ENCODE results near the gene EMILIN1. TPM values are rescaled to one million over a fixed set of nuclear protein-coding genes. Genes with fewer than 3 reads are reported as not detected.

EMILIN1 gene
- total RNA-seq, 4 donors from 2014 or later: 3.6 to 17.9 (median 7.9) TPM

DNA sequence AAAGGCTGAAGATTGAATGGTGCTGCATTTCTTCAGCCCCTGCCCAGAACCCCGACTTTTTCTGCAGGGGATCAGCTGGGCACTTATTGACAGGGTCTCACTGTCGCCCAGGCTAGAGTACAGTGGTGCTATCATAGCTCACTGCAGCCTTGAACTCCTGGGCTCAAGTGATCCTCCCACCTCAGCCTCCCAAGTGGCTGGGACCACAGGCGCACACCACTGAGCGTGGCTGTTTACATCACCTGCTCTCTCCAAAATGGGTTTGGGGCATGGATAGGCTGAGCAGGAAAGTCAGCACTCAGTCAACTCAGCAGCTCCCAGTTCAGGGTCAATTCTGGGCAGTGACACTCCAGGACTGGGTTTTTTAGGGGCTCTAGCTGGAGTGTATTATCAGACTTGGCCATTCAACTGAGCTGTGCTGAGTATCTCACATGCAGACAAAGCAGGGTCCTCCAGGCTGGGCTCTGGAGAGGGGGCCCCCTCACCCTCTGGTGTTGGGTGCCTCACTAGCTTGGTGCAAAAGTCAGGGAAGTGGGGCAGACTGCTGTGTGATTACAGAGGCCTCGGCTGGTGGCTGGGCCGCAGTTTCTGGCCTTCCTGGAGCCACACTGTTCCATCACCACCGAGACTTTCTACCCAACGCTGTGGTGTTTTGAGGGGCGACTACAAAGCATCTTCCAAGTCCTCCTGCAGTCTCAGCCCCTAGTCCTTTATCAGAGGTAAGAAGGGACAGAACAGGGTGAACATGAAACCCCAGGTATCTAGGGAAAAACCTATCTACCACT, 49.7 kb downstream of the EMILIN1 start:
- DNase-seq (ENCODE audit: low spot score in 2 of 2): no peak
- intact Hi-C loops (cut with DNase I; ENCODE audit: low total_unique reads): no loop called here
- WGBS, 2 donors: 83 to 88% methylated on average over 8 to 9 of the region's 9 CpGs
- H3K4me3 ChIP-seq (ENCODE audit: low read depth, poor library complexity, severe bottlenecking): no peak overlapping the region
- TF ChIP-seq POLR2A (IDR thresholded peaks at IDR 0.05): no peak
- TF ChIP-seq, protein P1, sequence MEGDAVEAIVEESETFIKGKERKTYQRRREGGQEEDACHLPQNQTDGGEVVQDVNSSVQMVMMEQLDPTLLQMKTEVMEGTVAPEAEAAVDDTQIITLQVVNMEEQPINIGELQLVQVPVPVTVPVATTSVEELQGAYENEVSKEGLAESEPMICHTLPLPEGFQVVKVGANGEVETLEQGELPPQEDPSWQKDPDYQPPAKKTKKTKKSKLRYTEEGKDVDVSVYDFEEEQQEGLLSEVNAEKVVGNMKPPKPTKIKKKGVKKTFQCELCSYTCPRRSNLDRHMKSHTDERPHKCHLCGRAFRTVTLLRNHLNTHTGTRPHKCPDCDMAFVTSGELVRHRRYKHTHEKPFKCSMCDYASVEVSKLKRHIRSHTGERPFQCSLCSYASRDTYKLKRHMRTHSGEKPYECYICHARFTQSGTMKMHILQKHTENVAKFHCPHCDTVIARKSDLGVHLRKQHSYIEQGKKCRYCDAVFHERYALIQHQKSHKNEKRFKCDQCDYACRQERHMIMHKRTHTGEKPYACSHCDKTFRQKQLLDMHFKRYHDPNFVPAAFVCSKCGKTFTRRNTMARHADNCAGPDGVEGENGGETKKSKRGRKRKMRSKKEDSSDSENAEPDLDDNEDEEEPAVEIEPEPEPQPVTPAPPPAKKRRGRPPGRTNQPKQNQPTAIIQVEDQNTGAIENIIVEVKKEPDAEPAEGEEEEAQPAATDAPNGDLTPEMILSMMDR (IDR thresholded peaks at IDR 0.05): no peak

DNA sequence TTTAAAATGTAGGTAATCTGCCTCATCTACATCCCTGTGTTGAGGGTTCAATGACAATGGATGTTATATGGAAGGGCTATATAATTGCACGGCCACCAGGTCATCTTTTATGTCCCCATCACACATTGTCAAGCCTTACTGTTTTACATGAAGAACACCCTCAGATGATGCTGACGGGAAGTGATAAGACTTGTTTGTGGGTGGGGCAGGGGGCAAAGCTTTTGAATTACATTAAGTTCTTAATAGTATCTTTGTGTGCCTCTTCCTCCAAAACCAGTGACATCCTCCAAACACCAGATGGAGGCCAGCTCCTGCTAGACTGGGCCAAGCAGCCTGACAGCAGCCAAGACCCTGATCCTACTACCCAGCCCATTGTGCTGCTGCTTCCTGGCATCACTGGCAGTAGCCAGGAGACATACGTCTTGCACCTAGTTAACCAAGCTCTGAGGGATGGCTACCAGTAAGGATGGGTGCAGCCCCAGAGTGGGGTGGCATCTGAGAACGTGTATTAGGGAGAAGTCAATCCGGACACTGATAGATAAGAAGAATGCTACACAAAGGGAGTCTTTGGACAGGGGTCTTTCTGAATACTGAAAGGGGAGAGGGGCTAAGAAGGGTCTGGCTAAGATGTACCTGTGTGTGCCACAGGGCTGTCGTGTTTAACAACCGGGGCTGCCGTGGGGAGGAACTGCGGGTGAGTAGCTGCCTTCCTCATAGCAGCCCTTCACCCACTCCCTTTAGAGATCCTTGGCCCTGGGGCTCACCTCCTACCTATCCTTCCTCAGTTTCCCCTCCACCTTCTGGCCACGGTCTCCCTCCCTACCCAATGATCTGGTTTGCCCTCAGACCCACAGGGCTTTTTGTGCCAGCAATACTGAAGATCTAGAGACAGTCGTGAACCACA, 50.5 kb downstream of the EMILIN1 start:
- 76 to 77% methylated on average over 11 of the region's 11 CpGs for WGBS, 2 donors
- H3K4me3 ChIP-seq (ENCODE audit: low read depth, poor library complexity, severe bottlenecking): no peak overlapping the region
- TF ChIP-seq, protein P1 (IDR thresholded peaks at IDR 0.05): no peak
- no peak for TF ChIP-seq POLR2A (IDR thresholded peaks at IDR 0.05)
- intact Hi-C loops (cut with DNase I; ENCODE audit: low total_unique reads): no loop called here
- no peak for DNase-seq (ENCODE audit: low spot score in 2 of 2)

DNA sequence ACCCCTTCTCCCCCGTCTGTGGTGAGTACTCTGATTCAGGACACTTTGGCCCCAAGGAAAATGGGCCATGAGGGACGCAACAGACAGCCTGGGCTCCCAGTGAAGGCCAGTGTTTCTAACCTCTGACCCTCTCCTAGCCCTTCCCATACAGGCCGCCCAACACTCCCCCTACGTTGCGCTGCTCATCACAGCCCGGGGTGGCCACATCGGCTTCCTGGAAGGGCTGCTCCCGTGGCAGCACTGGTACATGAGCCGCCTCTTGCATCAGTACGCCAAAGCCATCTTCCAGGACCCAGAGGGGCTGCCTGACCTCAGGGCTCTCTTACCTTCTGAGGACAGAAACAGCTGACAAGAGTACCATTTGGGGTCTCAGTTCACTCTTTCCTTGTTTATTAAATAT, 52.0 kb downstream of the EMILIN1 start:
- 86 to 94% methylated on average over 10 of the region's 10 CpGs for WGBS, 2 donors
- DNase-seq (ENCODE audit: low spot score in 2 of 2): no peak
- H3K4me3 ChIP-seq (ENCODE audit: low read depth, poor library complexity, severe bottlenecking): no peak overlapping the region
- TF ChIP-seq, protein P1 (IDR thresholded peaks at IDR 0.05): no peak
- no peak for TF ChIP-seq POLR2A (IDR thresholded peaks at IDR 0.05)
- intact Hi-C loops (cut with DNase I; ENCODE audit: low total_unique reads): no loop called here

DNA sequence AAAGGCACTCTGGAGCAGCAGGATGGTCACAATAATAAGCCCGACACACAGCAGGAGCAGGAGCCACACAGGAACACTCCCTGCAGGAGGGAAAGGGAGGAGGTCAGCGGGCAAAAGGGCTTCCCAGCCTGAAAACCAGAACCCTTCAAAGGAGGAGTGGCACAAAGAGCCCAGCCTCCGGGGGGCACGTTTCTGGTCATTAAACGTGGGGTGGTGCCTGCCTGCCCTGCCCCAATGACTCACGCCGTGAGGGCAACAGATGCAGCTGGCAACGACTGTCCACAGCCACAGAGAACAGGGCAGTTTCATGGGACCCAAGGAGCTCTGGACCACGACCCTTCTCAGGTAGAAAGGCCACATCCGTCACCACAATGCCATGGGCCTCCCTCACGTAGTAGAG, 53.0 kb downstream of the EMILIN1 start:
- no peak for TF ChIP-seq POLR2A (IDR thresholded peaks at IDR 0.05)
- TF ChIP-seq, protein P1 (IDR thresholded peaks at IDR 0.05): no peak
- no peak for DNase-seq (ENCODE audit: low spot score in 2 of 2)
- H3K4me3 ChIP-seq (ENCODE audit: low read depth, poor library complexity, severe bottlenecking): no peak overlapping the region
- intact Hi-C loops (cut with DNase I; ENCODE audit: low total_unique reads): no loop called here
- WGBS, 2 donors: 74 to 89% methylated on average over 11 of the region's 11 CpGs

DNA sequence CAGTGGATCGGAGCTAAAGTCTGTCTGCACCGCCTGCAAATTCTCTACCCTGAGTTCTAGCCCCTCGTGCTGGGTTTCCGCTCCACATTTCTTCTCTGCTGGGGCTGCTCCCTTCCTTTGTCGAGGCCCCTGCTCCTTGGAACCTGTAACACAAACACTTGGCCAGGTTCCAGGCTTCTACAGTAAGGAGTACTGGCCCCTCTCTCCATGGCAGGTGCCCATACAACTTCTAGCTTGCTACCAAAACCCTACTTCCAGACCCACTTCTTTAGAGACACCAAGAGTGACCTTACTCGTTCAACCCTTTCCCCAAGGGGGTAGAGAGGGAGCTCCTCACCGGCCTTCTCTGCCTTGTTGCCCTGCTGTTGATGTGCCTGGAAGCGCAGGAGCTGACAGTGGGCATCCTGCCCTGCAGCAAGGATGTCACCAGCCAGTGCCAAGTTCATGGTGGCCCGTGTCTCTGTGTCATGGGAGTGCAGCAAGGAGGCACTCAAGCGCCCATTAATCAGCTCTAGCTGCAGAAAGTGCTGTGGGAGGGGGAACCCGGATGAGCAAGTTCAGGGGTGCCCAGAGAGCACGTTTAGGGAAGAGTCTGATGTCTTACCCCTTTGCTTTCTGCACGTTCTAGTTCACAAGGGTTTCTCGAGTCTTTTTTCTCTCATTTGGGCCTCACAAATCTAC, 54.9 kb downstream of the EMILIN1 start:
- TF ChIP-seq, protein P1 (IDR thresholded peaks at IDR 0.05): no peak
- TF ChIP-seq POLR2A (IDR thresholded peaks at IDR 0.05): no peak
- no peak for DNase-seq (ENCODE audit: low spot score in 2 of 2)
- intact Hi-C loops (cut with DNase I; ENCODE audit: low total_unique reads): no loop called here
- peak overlapping the region; percentile 80 for H3K4me3 ChIP-seq (ENCODE audit: low read depth, poor library complexity, severe bottlenecking)
- 36 to 41% methylated on average over 14 of the region's 14 CpGs for WGBS, 2 donors

All from lower leg skin (tissue), 4 donors.